WTC11 (cell line): Measurements from ENCODE around the gene C10orf71. TPM values are rescaled to one million over a fixed set of nuclear protein-coding genes. Genes with fewer than 3 reads are reported as not detected.

ENCODE experiments used
- ATAC-seq: fragments of 200-7000 bp; cut with Tn5 transposase; 2 replicates; pipeline ENCODE4 v1.10.0; 2021; ENCODE audit warnings: mild to moderate bottlenecking, moderate library complexity
- CTCF ChIA-PET: fragments of 300-600 bp; sonication (Branson Sonifier 250); formaldehyde crosslinking; loops from one replicate; lab custom pipeline; 2021; ENCODE audit warnings: antibody characterized with exemption; lab: Charles Lee
- POLR2A ChIA-PET: fragments of 350-600 bp; sonication (Branson Sonifier 250); formaldehyde crosslinking; loops from one replicate; lab custom pipeline; 2021; ENCODE audit warnings: antibody characterized with exemption; lab: Charles Lee
- DNase-seq: peaks from one replicate; pipeline ENCODE4 v3.0.0; 2021; ENCODE audit warnings: low spot score
- H3K27ac Mint-ChIP-seq: 2 replicates; pipeline ENCODE4 v1.8.0; 2021; ENCODE audit warnings: mixed read lengths
- H3K27me3 Mint-ChIP-seq: 2 replicates; pipeline ENCODE4 v1.8.0; 2021; ENCODE audit warnings: low read depth, mild to moderate bottlenecking, moderate library complexity, mixed read lengths
- H3K36me3 Mint-ChIP-seq: 2 replicates; pipeline ENCODE4 v1.8.0; 2021; ENCODE audit warnings: mixed read lengths
- H3K4me1 Mint-ChIP-seq: 2 replicates; pipeline ENCODE4 v1.8.0; 2022; ENCODE audit warnings: mixed read lengths
- H3K4me3 Mint-ChIP-seq: 2 replicates; pipeline ENCODE4 v1.8.0; 2021; ENCODE audit warnings: mild to moderate bottlenecking, moderate library complexity, mixed read lengths
- H3K9me3 Mint-ChIP-seq: 2 replicates; pipeline ENCODE4 v1.8.0; 2021; ENCODE audit warnings: mixed read lengths
- ARID4B ChIP-seq: sonication (generic); formaldehyde crosslinking; IDR thresholded peaks from 2 replicates; pipeline ENCODE4 v1.8.0; 2023; ENCODE audit warnings: missing genetic modification reagents, mild to moderate bottlenecking, borderline replicate concordance
- CREM ChIP-seq: sonication (generic); formaldehyde crosslinking; IDR thresholded peaks from 2 replicates; pipeline ENCODE4 v1.8.1; 2022; ENCODE audit warnings: mild to moderate bottlenecking, missing genetic modification reagents, moderate library complexity
- ETV6 ChIP-seq: sonication (generic); formaldehyde crosslinking; IDR thresholded peaks from 2 replicates; pipeline ENCODE4 v1.8.1; 2022; ENCODE audit warnings: mild to moderate bottlenecking, missing genetic modification reagents
- GABPB1 ChIP-seq: sonication (generic); formaldehyde crosslinking; IDR thresholded peaks from 2 replicates; pipeline ENCODE4 v1.8.1; 2023; ENCODE audit warnings: mild to moderate bottlenecking, missing genetic modification reagents
- IRF1 ChIP-seq: sonication (generic); formaldehyde crosslinking; IDR thresholded peaks from 2 replicates; pipeline ENCODE4 v1.8.0; 2023; ENCODE audit warnings: missing genetic modification reagents
- MAX ChIP-seq: sonication (generic); formaldehyde crosslinking; IDR thresholded peaks from 2 replicates; pipeline ENCODE4 v1.8.0; 2022; ENCODE audit warnings: mild to moderate bottlenecking, missing genetic modification reagents
- MYBL2 ChIP-seq: sonication (generic); formaldehyde crosslinking; IDR thresholded peaks from 2 replicates; pipeline ENCODE4 v1.8.1; 2023; ENCODE audit warnings: mild to moderate bottlenecking, moderate library complexity, missing genetic modification reagents
- OVOL2 ChIP-seq: fragments of 250-450 bp; sonication (Bioruptor Pico); IDR thresholded peaks from 2 replicates; pipeline ENCODE4 v1.9.0; 2021; ENCODE audit warnings: mild to moderate bottlenecking, borderline replicate concordance
- PREB ChIP-seq: sonication (generic); formaldehyde crosslinking; IDR thresholded peaks from 2 replicates; pipeline ENCODE4 v1.8.1; 2022; ENCODE audit warnings: mild to moderate bottlenecking, missing genetic modification reagents, moderate library complexity, borderline replicate concordance
- RORB ChIP-seq: fragments of 250-450 bp; sonication (Bioruptor Pico); IDR thresholded peaks from 2 replicates; pipeline ENCODE4 v1.9.0; 2021; ENCODE audit warnings: mild to moderate bottlenecking
- TEAD4 ChIP-seq: sonication (generic); formaldehyde crosslinking; IDR thresholded peaks from 2 replicates; pipeline ENCODE4 v1.8.0; 2022; ENCODE audit warnings: mild to moderate bottlenecking, missing genetic modification reagents
- ZBTB21 ChIP-seq: sonication (generic); formaldehyde crosslinking; IDR thresholded peaks from 2 replicates; pipeline ENCODE4 v1.8.1; 2023; ENCODE audit warnings: mild to moderate bottlenecking, missing genetic modification reagents, borderline replicate concordance
- ZNF138 ChIP-seq: sonication (generic); formaldehyde crosslinking; conservative IDR thresholded peaks from 2 replicates; pipeline ENCODE4 v1.8.1; 2022; ENCODE audit warnings: mild to moderate bottlenecking, moderate library complexity, missing genetic modification reagents
- ZNF317 ChIP-seq: sonication (generic); formaldehyde crosslinking; IDR thresholded peaks from 2 replicates; pipeline ENCODE4 v1.8.1; 2023; ENCODE audit warnings: low read depth, mild to moderate bottlenecking, moderate library complexity, missing genetic modification reagents, borderline replicate concordance
- ZNF416 ChIP-seq: fragments of 250-450 bp; sonication (Bioruptor Pico); IDR thresholded peaks from 2 replicates; pipeline ENCODE4 v1.9.0; 2021; ENCODE audit warnings: mild to moderate bottlenecking, inconsistent platforms
- ZNF512 ChIP-seq: sonication (generic); formaldehyde crosslinking; IDR thresholded peaks from 2 replicates; pipeline ENCODE4 v1.8.1; 2022; ENCODE audit warnings: missing genetic modification reagents, borderline replicate concordance
- ZNF671 ChIP-seq: fragments of 250-450 bp; sonication (Bioruptor Pico); IDR thresholded peaks from 2 replicates; pipeline ENCODE4 v1.8.0; 2021; ENCODE audit warnings: mild to moderate bottlenecking
- total RNA-seq: library from RNA; stranded (reverse); gene quantifications from 3 replicates; pipeline ENCODE4 v1.2.3, GENCODE V29; 2021
- TF ChIP-seq, protein P1 (sequence below): sonication (generic); formaldehyde crosslinking; IDR thresholded peaks from 2 replicates; pipeline ENCODE4 v1.8.1; 2022; ENCODE audit warnings: low read depth, missing genetic modification reagents, borderline replicate concordance
- TF ChIP-seq, protein P2 (sequence below): fragments of 250-450 bp; sonication (Bioruptor Pico); conservative IDR thresholded peaks from 2 replicates; pipeline ENCODE4 v1.9.0; 2021; ENCODE audit warnings: mild to moderate bottlenecking

Gene C10orf71
- total RNA-seq, 1 experiment from 2014 or later = not detected

GRCh38 chr10:49263591-49263990 lies 35.4 kb upstream of the C10orf71 start (continued):
- TF ChIP-seq GABPB1 (CRISPR knock-in tag) (no peak), ZNF671 (CRISPR knock-in tag) (no peak)

DNA sequence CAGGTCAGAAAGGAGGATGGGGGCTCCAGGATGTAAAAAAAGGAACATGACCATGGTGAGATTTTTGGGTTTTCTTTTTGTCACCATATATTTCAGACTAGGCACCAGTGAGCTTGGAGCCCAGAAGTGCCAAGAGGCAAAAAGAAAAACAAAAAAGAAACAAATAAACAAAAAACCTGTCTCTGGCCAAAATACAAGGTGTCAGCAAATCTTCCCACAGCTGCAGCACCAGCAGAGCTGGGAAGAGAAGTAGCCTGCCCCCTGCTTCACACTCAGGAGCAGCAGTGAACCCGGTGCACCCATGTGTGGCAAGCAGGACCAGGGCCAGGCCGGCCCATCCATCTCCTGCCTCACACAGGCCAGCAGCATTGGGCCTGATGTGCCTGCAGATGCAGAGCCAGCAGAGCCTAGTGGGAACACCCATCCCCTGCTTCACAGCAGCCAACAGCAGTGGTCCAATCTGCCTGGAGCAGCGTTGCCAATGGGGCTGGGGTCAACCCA lies 34.7 kb upstream of the C10orf71 start:
- Mint-ChIP-seq H3K9me3 (peaks cover 39% of the 10 kb centered on the region), H3K36me3 (peaks cover 30% of the 10 kb centered on the region), H3K4me3 (no peak overlapping the region), H3K27me3 (peaks cover 6% of the 10 kb centered on the region)
- POLR2A ChIA-PET = no interaction called here
- DNase-seq (no peak), ATAC-seq (no peak)
- TF ChIP-seq MYBL2 (CRISPR knock-in tag) (no peak), MAX (CRISPR knock-in tag) (no peak), IRF1 (CRISPR knock-in tag) (no peak)
- TF ChIP-seq, all 79 proteins: peak for 0
- H3K4me1 Mint-ChIP-seq = no peaks in the 10 kb centered on the region
- CTCF ChIA-PET = no interaction called here
- H3K27ac Mint-ChIP-seq = no peak overlapping the region

GRCh38 chr10:49265885-49266284 lies 33.1 kb upstream of the C10orf71 start:
- H3K9me3 Mint-ChIP-seq = peaks cover 39% of the 10 kb centered on the region
- ChIA-PET POLR2A (no interaction called here), CTCF (interaction anchor here (0.7 kb wide), 1 partner anchor 117 kb away, joined by 3 read pairs; no protein-coding TSS in a partner anchor)
- no peak for TF ChIP-seq ZNF416
- no peak for TF ChIP-seq MYBL2 (CRISPR knock-in tag)
- TF ChIP-seq ARID4B (CRISPR knock-in tag) = no peak
- no peak for TF ChIP-seq ZNF512 (CRISPR knock-in tag)
- TF ChIP-seq, protein P1, sequence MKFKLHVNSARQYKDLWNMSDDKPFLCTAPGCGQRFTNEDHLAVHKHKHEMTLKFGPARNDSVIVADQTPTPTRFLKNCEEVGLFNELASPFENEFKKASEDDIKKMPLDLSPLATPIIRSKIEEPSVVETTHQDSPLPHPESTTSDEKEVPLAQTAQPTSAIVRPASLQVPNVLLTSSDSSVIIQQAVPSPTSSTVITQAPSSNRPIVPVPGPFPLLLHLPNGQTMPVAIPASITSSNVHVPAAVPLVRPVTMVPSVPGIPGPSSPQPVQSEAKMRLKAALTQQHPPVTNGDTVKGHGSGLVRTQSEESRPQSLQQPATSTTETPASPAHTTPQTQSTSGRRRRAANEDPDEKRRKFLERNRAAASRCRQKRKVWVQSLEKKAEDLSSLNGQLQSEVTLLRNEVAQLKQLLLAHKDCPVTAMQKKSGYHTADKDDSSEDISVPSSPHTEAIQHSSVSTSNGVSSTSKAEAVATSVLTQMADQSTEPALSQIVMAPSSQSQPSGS = no peak
- no peak for TF ChIP-seq ETV6 (CRISPR knock-in tag)
- TF ChIP-seq, protein P2, sequence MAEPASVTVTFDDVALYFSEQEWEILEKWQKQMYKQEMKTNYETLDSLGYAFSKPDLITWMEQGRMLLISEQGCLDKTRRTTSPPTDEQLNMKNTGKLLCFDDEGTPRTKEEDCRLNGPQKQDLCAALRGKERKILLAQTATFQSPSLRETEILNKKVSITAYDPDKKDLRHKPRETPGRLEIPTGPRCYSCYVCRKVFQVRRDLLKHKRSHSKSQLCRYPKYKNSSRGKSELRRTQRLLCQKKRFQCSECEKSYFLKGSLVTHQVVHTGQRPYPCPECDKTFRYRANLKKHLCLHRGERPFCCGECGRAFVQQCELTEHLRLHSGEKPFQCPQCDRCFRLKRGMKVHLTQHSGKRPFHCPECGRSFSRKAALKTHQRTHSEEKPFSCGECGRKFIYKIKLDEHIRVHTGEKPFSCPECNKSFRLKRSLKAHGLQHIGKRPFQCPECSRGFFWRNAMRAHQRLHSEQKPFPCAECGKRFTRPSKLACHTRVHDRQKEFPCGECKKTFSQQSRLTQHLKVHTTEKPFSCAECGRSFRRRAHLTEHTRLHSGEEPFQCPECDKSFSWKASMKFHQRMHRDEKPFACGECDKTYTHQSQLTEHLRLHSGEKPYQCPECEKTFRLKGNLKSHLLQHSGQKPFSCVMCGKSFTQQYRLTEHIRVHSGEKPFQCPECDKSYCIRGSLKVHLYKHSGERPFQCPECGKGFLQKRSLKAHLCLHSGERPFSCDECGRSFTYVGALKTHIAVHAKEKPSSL (CRISPR knock-in tag) = no peak
- no peak for TF ChIP-seq CREM (CRISPR knock-in tag)
- no peak for TF ChIP-seq PREB (CRISPR knock-in tag)
- TF ChIP-seq ZBTB21 (CRISPR knock-in tag) = no peak
- no peak for TF ChIP-seq RORB (CRISPR knock-in tag)
- no peak for TF ChIP-seq ZNF317 (CRISPR knock-in tag)
- no peak for TF ChIP-seq OVOL2 (CRISPR knock-in tag)
- TF ChIP-seq TEAD4 = no peak
- TF ChIP-seq ZNF138 (CRISPR knock-in tag) = no peak
- ATAC-seq = no peak
- no peak overlapping the region for H3K27ac Mint-ChIP-seq
- H3K36me3 Mint-ChIP-seq = peaks cover 30% of the 10 kb centered on the region
- H3K27me3 Mint-ChIP-seq = peaks cover 6% of the 10 kb centered on the region
- no peaks in the 10 kb centered on the region for H3K4me1 Mint-ChIP-seq
- H3K4me3 Mint-ChIP-seq = no peak overlapping the region
- DNase-seq = no peak
